Thoracic aorta (tissue), 2 donors: Measurements from ENCODE around the gene ADAMTS17. TPM values are rescaled to one million over a fixed set of nuclear protein-coding genes. Genes with fewer than 3 reads are reported as not detected.

Experiments used
- ATAC-seq: fragments of 150-250 bp; one replicate; pipeline ENCODE4 v1.8.0; 2017; ENCODE audit warnings: low read depth; ENCODE audit not compliant: insufficient number of reproducible peaks, low FRiP score
- DNase-seq: peaks from one replicate; pipeline ENCODE4 v3.0.0-alpha.2; 2020; ENCODE audit warnings: low spot score
- H3K27ac ChIP-seq, 2 donors: fragments of 200-600 bp; sonication (generic); 1 replicate in 1 of 2; 2 replicates in 1 of 2; pipeline ENCODE4 v1.5.1; 2016; ENCODE audit warnings: mild to moderate bottlenecking in 2 of 2, moderate library complexity in 2 of 2
- H3K27me3 ChIP-seq: fragments of 200-600 bp; sonication (generic); replicated peaks from 2 replicates; pipeline ENCODE4 v1.6.0; 2016; ENCODE audit warnings: mild to moderate bottlenecking; ENCODE audit not compliant: insufficient read depth
- H3K36me3 ChIP-seq: fragments of 200-600 bp; sonication (generic); one replicate; pipeline ENCODE4 v1.5.1; 2016
- H3K4me1 ChIP-seq, 2 donors: fragments of 200-600 bp; sonication (generic); 1 replicate in 1 of 2; 2 replicates in 1 of 2; pipeline versions ENCODE4 v1.5.1 to v1.6.0; 2016; ENCODE audit warnings: low read depth in 2 of 2, mild to moderate bottlenecking in 1 of 2; ENCODE audit not compliant: control insufficient read depth in 1 of 2
- H3K4me3 ChIP-seq: fragments of 200-600 bp; sonication (generic); 2 replicates; pipeline ENCODE4 v1.5.1; 2016; ENCODE audit warnings: mild to moderate bottlenecking
- H3K9me3 ChIP-seq: fragments of 200-600 bp; sonication (generic); 2 replicates; pipeline ENCODE4 v1.5.1; 2016
- total RNA-seq, 2 donors: library from RNA; depleted of rRNA; stranded (reverse); fragments of >200 nt; gene quantifications; one replicate each; pipeline versions ENCODE4 v1.1.0 to v1.2.3, GENCODE V29; 2016
- TF ChIP-seq, protein P1 (sequence below): fragments of 200-600 bp; sonication (generic); IDR thresholded peaks from one replicate; pipeline ENCODE4 v1.5.1; 2019; ENCODE audit warnings: antibody characterized with exemption

ADAMTS17 gene
- total RNA-seq, 2 donors from 2014 or later: 2.8 to 8.1 TPM

DNA sequence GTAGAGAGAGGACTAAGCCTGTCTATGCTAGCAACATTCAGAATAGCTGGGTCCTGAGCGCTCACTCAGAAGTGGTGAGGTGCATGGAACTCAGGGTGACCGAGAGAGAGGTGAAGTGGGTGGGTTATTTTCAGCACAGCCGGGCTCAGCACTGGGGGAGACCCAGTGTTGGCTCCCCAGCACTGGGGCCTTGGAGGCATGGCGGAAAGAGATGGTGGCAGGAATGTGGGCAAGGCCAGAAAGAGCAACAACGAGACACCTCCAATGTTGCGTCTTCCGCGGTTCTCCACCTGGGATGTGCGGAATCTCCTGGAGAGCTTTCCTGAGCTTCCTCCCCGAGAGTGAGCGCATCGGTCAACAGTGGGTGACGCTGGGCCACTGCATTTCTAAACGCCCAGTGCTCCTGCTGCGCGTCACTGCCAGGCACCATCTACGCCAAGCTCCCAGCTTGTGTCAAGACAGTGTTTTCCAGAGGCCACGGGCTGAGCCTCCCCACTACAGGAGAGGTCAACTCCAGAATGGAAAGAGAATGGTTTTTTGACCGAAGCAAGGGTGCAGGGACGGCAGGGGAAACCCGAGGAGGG lies 148.4 kb downstream of the ADAMTS17 start:
- no peak overlapping the region for H3K4me3 ChIP-seq
- H3K27ac ChIP-seq: no peak overlapping the region
- H3K4me1 ChIP-seq: no peaks in the 10 kb centered on the region
- DNase-seq: no peak
- TF ChIP-seq, protein P1, sequence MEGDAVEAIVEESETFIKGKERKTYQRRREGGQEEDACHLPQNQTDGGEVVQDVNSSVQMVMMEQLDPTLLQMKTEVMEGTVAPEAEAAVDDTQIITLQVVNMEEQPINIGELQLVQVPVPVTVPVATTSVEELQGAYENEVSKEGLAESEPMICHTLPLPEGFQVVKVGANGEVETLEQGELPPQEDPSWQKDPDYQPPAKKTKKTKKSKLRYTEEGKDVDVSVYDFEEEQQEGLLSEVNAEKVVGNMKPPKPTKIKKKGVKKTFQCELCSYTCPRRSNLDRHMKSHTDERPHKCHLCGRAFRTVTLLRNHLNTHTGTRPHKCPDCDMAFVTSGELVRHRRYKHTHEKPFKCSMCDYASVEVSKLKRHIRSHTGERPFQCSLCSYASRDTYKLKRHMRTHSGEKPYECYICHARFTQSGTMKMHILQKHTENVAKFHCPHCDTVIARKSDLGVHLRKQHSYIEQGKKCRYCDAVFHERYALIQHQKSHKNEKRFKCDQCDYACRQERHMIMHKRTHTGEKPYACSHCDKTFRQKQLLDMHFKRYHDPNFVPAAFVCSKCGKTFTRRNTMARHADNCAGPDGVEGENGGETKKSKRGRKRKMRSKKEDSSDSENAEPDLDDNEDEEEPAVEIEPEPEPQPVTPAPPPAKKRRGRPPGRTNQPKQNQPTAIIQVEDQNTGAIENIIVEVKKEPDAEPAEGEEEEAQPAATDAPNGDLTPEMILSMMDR: no peak
- H3K27me3 ChIP-seq: no peaks in the 10 kb centered on the region
- no peaks in the 10 kb centered on the region for H3K36me3 ChIP-seq
- ATAC-seq: no peak
- H3K9me3 ChIP-seq: no peaks in the 10 kb centered on the region

DNA sequence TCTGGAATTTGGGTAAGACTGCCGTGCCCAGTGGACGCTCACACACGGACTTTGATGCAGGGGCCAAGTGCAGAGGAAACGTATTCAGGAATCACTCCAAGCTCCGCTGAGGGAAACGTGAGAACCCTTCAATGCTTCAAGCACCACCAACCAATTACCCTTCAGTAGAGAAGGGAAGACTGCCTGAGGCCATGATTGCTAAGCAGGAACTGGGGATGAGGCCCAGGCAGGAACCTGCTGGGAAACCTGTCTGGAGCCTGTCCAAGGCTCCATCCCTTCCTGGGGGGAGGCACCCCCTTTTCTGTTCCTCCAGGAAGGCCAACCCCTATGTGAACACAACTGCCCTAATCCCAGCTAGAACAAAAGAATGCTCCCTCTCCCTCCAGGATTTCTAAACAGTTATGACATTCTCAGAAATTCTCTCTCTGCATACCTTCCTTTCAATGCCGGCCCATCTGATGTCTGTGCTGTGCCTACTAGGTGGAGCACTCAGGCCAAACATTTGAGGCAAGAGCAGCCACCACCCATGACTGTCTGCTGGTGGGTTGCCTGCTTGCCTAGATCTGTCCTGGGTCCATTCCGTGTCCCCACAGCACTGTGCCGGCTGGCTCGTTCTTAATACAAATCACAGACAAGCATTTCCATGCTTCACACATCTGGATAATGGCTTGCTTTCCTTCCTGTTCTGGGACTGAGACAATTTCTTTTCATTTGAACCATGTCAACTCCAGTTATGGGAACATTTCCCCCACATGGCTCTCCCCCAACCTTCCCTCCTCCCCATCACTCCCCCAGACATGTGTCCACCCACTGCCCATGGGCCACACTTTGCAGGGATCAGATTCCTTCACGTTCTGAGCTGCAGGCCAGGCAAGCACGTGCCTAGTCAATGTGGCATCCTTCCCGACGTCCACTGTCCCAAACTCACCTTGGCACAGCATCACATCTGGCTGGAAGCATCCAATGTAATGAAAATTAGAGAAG lies 149.4 kb downstream of the ADAMTS17 start:
- Histone ChIP-seq H3K4me3 (no peak overlapping the region), H3K4me1 (no peaks in the 10 kb centered on the region), H3K36me3 (no peaks in the 10 kb centered on the region), H3K27ac (no peak overlapping the region), H3K27me3 (no peaks in the 10 kb centered on the region), H3K9me3 (no peaks in the 10 kb centered on the region)
- ATAC-seq: no peak
- DNase-seq: no peak
- TF ChIP-seq, protein P1: no peak

DNA sequence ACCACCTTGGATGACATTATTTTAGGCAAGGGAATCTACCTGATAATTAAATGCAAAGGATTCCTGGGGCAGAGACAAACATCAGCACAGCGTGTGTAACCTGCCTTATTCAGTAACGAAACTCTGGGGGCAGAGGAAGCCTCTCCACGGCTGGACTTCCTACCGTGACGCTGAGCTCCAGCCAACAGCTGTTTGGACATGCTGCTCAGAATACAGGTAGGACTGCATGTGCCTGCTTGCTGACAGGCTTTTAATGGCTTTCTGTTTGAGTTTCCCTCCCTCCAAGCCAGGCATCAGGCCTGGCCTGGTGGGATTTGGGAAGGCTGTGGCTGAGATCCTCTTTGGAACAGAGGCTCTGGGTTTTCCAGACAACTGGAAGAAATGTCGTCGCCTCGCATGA lies 150.6 kb downstream of the ADAMTS17 start:
- TF ChIP-seq, protein P1: no peak

GRCh38 chr15:100190675-100191074 lies 151.1 kb downstream of the ADAMTS17 start:
- no peaks in the 10 kb centered on the region for H3K27me3 ChIP-seq
- H3K4me1 ChIP-seq: no peaks in the 10 kb centered on the region
- H3K36me3 ChIP-seq: no peaks in the 10 kb centered on the region
- no peaks in the 10 kb centered on the region for H3K9me3 ChIP-seq
- no peak for DNase-seq
- no peak overlapping the region for H3K4me3 ChIP-seq
- ATAC-seq: no peak
- TF ChIP-seq, protein P1: no peak
- no peak overlapping the region for H3K27ac ChIP-seq

More for the DNA sequence above, 150.6 kb downstream of the ADAMTS17 start:
- Histone ChIP-seq H3K36me3 (no peaks in the 10 kb centered on the region), H3K9me3 (no peaks in the 10 kb centered on the region), H3K27ac (no peak overlapping the region), H3K4me3 (no peak overlapping the region), H3K4me1 (no peaks in the 10 kb centered on the region), H3K27me3 (no peaks in the 10 kb centered on the region)
- no peak for ATAC-seq
- no peak for DNase-seq

GRCh38 chr15:100189849-100190248 lies 151.9 kb downstream of the ADAMTS17 start:
- Histone ChIP-seq H3K9me3 (no peaks in the 10 kb centered on the region), H3K4me3 (no peak overlapping the region), H3K4me1 (no peaks in the 10 kb centered on the region), H3K36me3 (no peaks in the 10 kb centered on the region), H3K27ac (no peak overlapping the region), H3K27me3 (no peaks in the 10 kb centered on the region)
- no peak for ATAC-seq
- TF ChIP-seq, protein P1: no peak
- DNase-seq: no peak
